HCT116 (cell line): Measurements from ENCODE around the gene ACER3. TPM values are rescaled to one million over a fixed set of nuclear protein-coding genes. Genes with fewer than 3 reads are reported as not detected.

Source experiments
- ATAC-seq: fragments of 200-7000 bp; cut with Tn5 transposase; 2 replicates; pipeline ENCODE4 v1.9.1; 2020; ENCODE audit warnings: mild to moderate bottlenecking, moderate library complexity
- BruUV-seq: library from RNA; stranded (reverse); fragments of 400-500 nt; replicated peaks from 2 replicates; lab custom pipeline; 2021; lab: Mats Ljungman, UMichigan
- CTCF ChIA-PET: fragments of 300-600 bp; sonication (Branson Sonifier 250); formaldehyde crosslinking; loops from one replicate; lab custom pipeline; 2021; ENCODE audit warnings: antibody characterized with exemption; lab: Charles Lee
- POLR2A ChIA-PET: fragments of 300-600, 350-600 bp; sonication (Branson Sonifier 250); formaldehyde crosslinking; loops from one replicate; lab custom pipeline; 2021; ENCODE audit warnings: antibody characterized with exemption; lab: Charles Lee
- RAD21 ChIA-PET, 2 experiments: fragments of 300-600 bp; sonication (Branson Sonifier 250); formaldehyde crosslinking; loops; one replicate each; lab custom pipeline; 2023; ENCODE audit warnings: low total read pairs in 2 of 2; ENCODE audit not compliant: uncharacterized antibody in 2 of 2, unreplicated experiment in 2 of 2, low non-redundant PET in 1 of 2; lab: Charles Lee
- DNase-seq: peaks from one replicate; pipeline ENCODE4 v3.0.0-alpha.2; 2010; ENCODE audit warnings: low read depth, low spot score
- H2AFZ ChIP-seq: fragments of 200-600 bp; shearing (Covaris generic), sonication (generic); 2 replicates; pipeline ENCODE4 v1.6.1; 2017; ENCODE audit warnings: low read depth, mixed run types, mixed read lengths, antibody characterized with exemption, low read length; ENCODE audit not compliant: poor library complexity, severe bottlenecking
- H3K27ac ChIP-seq: 2 replicates; pipeline ENCODE4 v1.5.1; 2012; ENCODE audit warnings: low read depth, low read length
- H3K27me3 ChIP-seq: fragments of 200-600 bp; sonication (generic); 2 replicates; pipeline ENCODE4 v1.6.1; 2016; ENCODE audit warnings: mixed run types, low read length, mixed read lengths; ENCODE audit not compliant: insufficient read depth
- H3K36me3 ChIP-seq, 2 experiments: fragments of 200-500 bp in 1 of 2; fragments of 200-600 bp in 1 of 2; sonication (Bioruptor generic) in 1 of 2; sonication (generic) in 1 of 2; 2 replicates each; pipeline versions ENCODE4 v1.5.1 to v1.6.1; 2014 to 2016; ENCODE audit warnings: low read length in 2 of 2, inconsistent platforms in 1 of 2, mixed read lengths in 1 of 2, mixed run types in 1 of 2; ENCODE audit not compliant: insufficient read depth in 2 of 2, control insufficient read depth in 1 of 2
- H3K4me1 ChIP-seq, 2 experiments: fragments of 200-600 bp in 1 of 2; sonication (generic) in 1 of 2; 2 replicates each; pipeline versions ENCODE4 v1.5.1 to v1.6.1; 2012 to 2017; ENCODE audit warnings: low read length in 2 of 2, inconsistent platforms in 1 of 2, mild to moderate bottlenecking in 1 of 2, mixed read lengths in 1 of 2, mixed run types in 1 of 2, moderate library complexity in 1 of 2; ENCODE audit not compliant: insufficient read depth in 2 of 2, control insufficient read depth in 1 of 2
- H3K4me2 ChIP-seq: fragments of 200-600 bp; sonication (generic); 2 replicates; pipeline ENCODE4 v1.6.1; 2017; ENCODE audit warnings: mixed run types, low read length, mixed read lengths
- H3K4me3 ChIP-seq, 2 experiments: fragments of 200-600 bp in 1 of 2; sonication (generic) in 1 of 2; replicated peaks in 1 of 2; 2 replicates each; pipeline ENCODE4 v1.5.1; 2011 to 2016; ENCODE audit warnings: low read length in 2 of 2, control low read depth in 1 of 2, low read depth in 1 of 2, mild to moderate bottlenecking in 1 of 2, mixed read lengths in 1 of 2, mixed run types in 1 of 2
- H3K79me2 ChIP-seq: fragments of 200-600 bp; sonication (generic); 2 replicates; pipeline ENCODE4 v1.6.1; 2017; ENCODE audit warnings: mild to moderate bottlenecking, mixed run types, low read length, moderate library complexity, mixed read lengths; ENCODE audit not compliant: insufficient read depth
- H3K9ac ChIP-seq: fragments of 200-600 bp; sonication (generic); 2 replicates; pipeline ENCODE4 v1.6.1; 2016; ENCODE audit warnings: low read length, mixed read lengths
- H3K9me2 ChIP-seq: fragments of 200-600 bp; sonication (generic), shearing (Covaris generic); 2 replicates; pipeline ENCODE4 v1.6.1; 2017; ENCODE audit warnings: mixed run types, mild to moderate bottlenecking, moderate library complexity; ENCODE audit not compliant: insufficient read depth
- H3K9me3 ChIP-seq, 2 experiments: fragments of 200-500 bp in 1 of 2; fragments of 200-600 bp in 1 of 2; sonication (Bioruptor generic) in 1 of 2; sonication (generic) in 1 of 2; 2 replicates each; pipeline ENCODE4 v1.6.1; 2014 to 2017; ENCODE audit warnings: low read length in 2 of 2, mixed read lengths in 2 of 2, inconsistent platforms in 1 of 2, low read depth in 1 of 2, mild to moderate bottlenecking in 1 of 2, mixed run types in 1 of 2, moderate library complexity in 1 of 2; ENCODE audit not compliant: control insufficient read depth in 1 of 2, insufficient read depth in 1 of 2
- H4K20me1 ChIP-seq: fragments of 200-600 bp; sonication (generic), shearing (Covaris generic); 2 replicates; pipeline ENCODE4 v1.6.1; 2017; ENCODE audit warnings: mixed run types, mild to moderate bottlenecking, moderate library complexity; ENCODE audit not compliant: insufficient read depth
- ATF3 ChIP-seq: IDR thresholded peaks from 2 replicates; pipeline ENCODE4 v1.6.1; 2012
- ELF1 ChIP-seq: IDR thresholded peaks from 2 replicates; pipeline ENCODE4 v1.6.1; 2012; ENCODE audit warnings: low read depth, borderline replicate concordance
- EZH2phosphoT487 ChIP-seq: fragments of 200-600 bp; IDR thresholded peaks from 2 replicates; pipeline ENCODE4 v1.6.1; 2018; ENCODE audit warnings: antibody characterized with exemption, borderline replicate concordance
- JUND ChIP-seq: IDR thresholded peaks from 2 replicates; pipeline ENCODE4 v1.6.1; 2012
- POLR2AphosphoS5 ChIP-seq: IDR thresholded peaks from 2 replicates; pipeline ENCODE4 v1.6.1; 2011; ENCODE audit warnings: mild to moderate bottlenecking, low read depth, low read length, moderate library complexity
- RAD21 ChIP-seq: IDR thresholded peaks from 2 replicates; pipeline ENCODE4 v1.6.1; 2012; ENCODE audit warnings: low read depth, mild to moderate bottlenecking
- REST ChIP-seq: IDR thresholded peaks from 2 replicates; pipeline ENCODE4 v1.6.1; 2012; ENCODE audit warnings: low read depth
- SIN3A ChIP-seq: IDR thresholded peaks from 2 replicates; pipeline ENCODE4 v1.6.1; 2012; ENCODE audit warnings: low read depth
- SRF ChIP-seq: IDR thresholded peaks from 2 replicates; pipeline ENCODE4 v1.6.1; 2012; ENCODE audit warnings: low read depth
- TCF7L2 ChIP-seq: IDR thresholded peaks from 2 replicates; pipeline ENCODE4 v1.7.0; 2011; ENCODE audit warnings: borderline replicate concordance, inconsistent platforms; ENCODE audit not compliant: insufficient read depth, insufficient read length; ENCODE audit errors: extremely low read depth
- intact Hi-C: fragments of 100-400 bp; cut with micrococcal nuclease; formaldehyde crosslinking; loops from 2 replicates; pipeline ENCODE4 v1.10.0; 2022
- total RNA-seq: library from RNA; stranded (reverse); gene quantifications from one replicate; pipeline ENCODE4 v1.2.1, GENCODE V29; 2021; ENCODE audit not compliant: unreplicated experiment

The ACER3 gene
- total RNA-seq, 1 experiment from 2014 or later, result 19.1 TPM

GRCh38 chr11:76891285-76891684 lies 30.6 kb downstream of the ACER3 start:
- RAD21 ChIA-PET, result no interaction called here
- CTCF ChIA-PET, result no interaction called here

GRCh38 chr11:76891793-76892192 lies 31.1 kb downstream of the ACER3 start:
- no peak for DNase-seq
- Histone ChIP-seq H3K36me3 (no peaks in the 10 kb centered on the region), H3K4me3 (no peak overlapping the region), H3K4me1 (peaks cover 6 to 14% of the 10 kb centered on the region in 2 experiments), H3K27ac (no peak overlapping the region; the same call in 1 of the 2 replicates), H3K4me2 (peak overlapping the region; percentile 25; the same call in 1 of the 2 replicates), H3K9me3 (no peaks in the 10 kb centered on the region), H3K9ac (no peak overlapping the region), H2AFZ (no peak overlapping the region), H4K20me1 (no peaks in the 10 kb centered on the region; the same call in 1 of the 2 replicates), H3K79me2 (peaks cover 15% of the 10 kb centered on the region; the same call in 1 of the 2 replicates), H3K9me2 (no peaks in the 10 kb centered on the region; the same call in 1 of the 2 replicates)
- RAD21 ChIA-PET, result no interaction called here
- no peak for ATAC-seq
- POLR2A ChIA-PET, result interaction anchor here (0.6 kb wide), 2 partner anchors 24 to 1148 kb away, joined by 3 read pairs; no protein-coding TSS in a partner anchor
- intact Hi-C loops, result no loop called here
- BruUV-seq, result no TSS peak
- TF ChIP-seq REST (no peak), RAD21 (no peak), SRF (no peak), EZH2phosphoT487 (no peak), ATF3 (no peak), SIN3A (no peak), JUND (no peak), POLR2AphosphoS5 (no peak)
- TF ChIP-seq, all 23 proteins: peak for 0
- H3K27me3 ChIP-seq, result no peaks in the 10 kb centered on the region
- CTCF ChIA-PET, result interaction anchor here (1.0 kb wide), 1 partner anchor 28 kb away, joined by 5 read pairs; no protein-coding TSS in a partner anchor

More at GRCh38 chr11:76891285-76891684, 30.6 kb downstream of the ACER3 start:
- Histone ChIP-seq H2AFZ (no peak overlapping the region), H3K79me2 (peaks cover 15% of the 10 kb centered on the region; the same call in 1 of the 2 replicates), H3K9me2 (no peaks in the 10 kb centered on the region; the same call in 1 of the 2 replicates), H3K4me1 (peaks cover 6 to 18% of the 10 kb centered on the region in 2 experiments), H3K4me2 (peak overlapping the region; percentile 25; the same call in 1 of the 2 replicates), H3K27ac (no peak overlapping the region; the same call in 1 of the 2 replicates), H3K36me3 (no peaks in the 10 kb centered on the region), H3K27me3 (no peaks in the 10 kb centered on the region), H4K20me1 (no peaks in the 10 kb centered on the region; the same call in 1 of the 2 replicates), H3K4me3 (no peak overlapping the region), H3K9me3 (no peaks in the 10 kb centered on the region), H3K9ac (no peak overlapping the region)
- ATAC-seq (peak; percentile 46; the same call in 1 of the 2 replicates), DNase-seq (no peak)
- no TSS peak for BruUV-seq
- TF ChIP-seq ELF1 (no peak), SIN3A (no peak), TCF7L2 (no peak)
- POLR2A ChIA-PET, result interaction anchor here (0.6 kb wide), 2 partner anchors 24 to 1148 kb away, joined by 3 read pairs; no protein-coding TSS in a partner anchor
- intact Hi-C loops, result no loop called here
